ENCODE results near the gene MCM10.

MCM10 gene

DNA sequence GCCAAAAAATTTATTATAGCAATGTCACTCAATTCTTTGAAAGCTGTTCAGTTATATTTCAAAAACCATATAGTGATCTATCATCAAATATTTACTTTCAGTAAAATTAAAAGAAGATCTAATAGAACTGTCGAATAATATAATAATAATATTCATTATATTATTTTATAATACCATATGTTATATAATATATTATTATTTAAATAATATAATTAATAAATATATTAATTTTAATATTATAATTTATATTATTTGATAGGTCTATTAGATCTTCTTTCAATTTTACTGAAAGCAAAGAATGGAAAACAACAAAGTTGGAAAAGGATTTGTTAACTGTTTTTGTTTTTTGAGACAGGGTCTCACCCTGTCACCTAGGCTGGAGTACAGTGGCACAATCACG, 95.3 kb downstream of the MCM10 start:
- in situ Hi-C loops (cut with MboI; ENCODE audit: low sequenced_read_pairs), result no loop called here

DNA sequence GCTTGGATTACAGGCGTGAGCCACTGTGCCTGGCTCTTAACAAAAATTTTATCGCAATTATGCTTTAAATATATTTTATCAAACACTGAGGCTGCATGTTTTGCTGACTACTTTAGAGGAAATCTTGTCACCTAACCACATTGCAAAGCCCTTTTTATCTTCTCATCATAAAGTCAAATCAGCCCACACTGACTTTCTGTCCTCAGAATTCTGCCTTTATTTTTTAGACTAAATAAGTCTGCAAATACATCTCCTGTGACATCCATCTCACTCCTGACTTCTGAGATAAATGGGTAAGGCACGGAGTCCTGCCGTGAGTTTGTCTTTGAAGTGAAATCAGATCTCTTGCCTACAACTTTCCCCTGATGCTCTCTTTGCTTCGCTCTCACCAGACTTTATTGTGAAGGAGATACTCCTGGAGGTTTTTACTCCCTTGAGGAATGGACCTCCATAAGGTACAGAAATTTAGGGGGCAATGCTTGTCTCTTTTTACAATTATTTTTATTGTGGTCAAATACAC, 96.3 kb downstream of the MCM10 start:
- in situ Hi-C loops (cut with MboI; ENCODE audit: low sequenced_read_pairs), result no loop called here

Data from HL-60/S4 (cell line).